Adrenal gland (tissue), 12 donors: ENCODE measurements around the gene ASAH2B. TPM values are rescaled to one million over a fixed set of nuclear protein-coding genes. Genes with fewer than 3 reads are reported as not detected.

Experiments used
- DNase-seq, 7 donors: peaks; one replicate each; pipeline ENCODE4 v3.0.0-alpha.2; 2019 to 2020
- H3K27ac ChIP-seq, 5 donors: fragments of 200-600 bp; sonication (generic) in 4 of 5; 1 replicate in 3 of 5; 2 replicates in 2 of 5; pipeline versions ENCODE4 v1.5.1 to v1.8.0; 2016 to 2020; ENCODE audit warnings: mild to moderate bottlenecking in 1 of 5
- H3K27me3 ChIP-seq: fragments of 200-600 bp; 2 replicates; pipeline ENCODE4 v1.8.0; 2021
- H3K36me3 ChIP-seq, 2 donors: fragments of 200-600 bp; replicated peaks in 1 of 2; 1 replicate in 1 of 2; 2 replicates in 1 of 2; pipeline versions ENCODE4 v1.5.1 to v1.8.0; 2018 to 2022
- H3K4me1 ChIP-seq, 2 donors: fragments of 200-600 bp; replicated peaks in 1 of 2; 1 replicate in 1 of 2; 2 replicates in 1 of 2; pipeline versions ENCODE4 v1.5.1 to v1.8.0; 2018 to 2021
- H3K4me3 ChIP-seq, 4 donors: fragments of 200-600 bp; sonication (generic) in 3 of 4; one replicate each; pipeline ENCODE4 v1.5.1; 2016 to 2018
- H3K9me3 ChIP-seq, 3 donors: fragments of 200-600 bp; sonication (generic) in 1 of 3; replicated peaks in 1 of 3; 1 replicate in 2 of 3; 2 replicates in 1 of 3; pipeline versions ENCODE4 v1.5.1 to v1.8.0; 2016 to 2021
- CTCF ChIP-seq, 6 experiments: fragments of 450-650 bp in 4 of 6; fragments of 200-600 bp in 2 of 6; sonication (generic) in 1 of 6; IDR thresholded peaks; 1 replicate in 5 of 6; 2 replicates in 1 of 6; pipeline versions ENCODE4 v1.5.1 to v1.8.0; 2016 to 2021; ENCODE audit warnings: antibody characterized with exemption in 6 of 6, mild to moderate bottlenecking in 2 of 6, moderate library complexity in 1 of 6
- POLR2A ChIP-seq, 2 donors: fragments of 450-650 bp; IDR thresholded peaks; one replicate each; pipeline ENCODE4 v1.6.1; 2017; ENCODE audit warnings: antibody characterized with exemption in 2 of 2, mild to moderate bottlenecking in 2 of 2, moderate library complexity in 1 of 2
- WGBS, 4 donors: extraction: QIAGEN DNeasy Blood & Tissue Kit in 2 of 4; methylation state at CpG; one replicate each; pipeline versions ENCODE4 v1.1.5 to v1.1.7; 2013 to 2017; 5-methylcytosine and 5-hydroxymethylcytosine counted together
- intact Hi-C, 2 donors: fragments of 100-400 bp; cut with DNase I; formaldehyde crosslinking; loops; one replicate each; pipeline versions ENCODE4 v1.14.1 to v1.15.0; 2022 to 2023
- polyA plus RNA-seq, 3 donors: library from polyadenylated mRNA; stranded (reverse); fragments of 200-250 nt in 2 of 3; fragments of 350-450 nt in 1 of 3; fragmentation: Illumina TruSeq in 1 of 3; extraction: RNeasy Lipid Tissue Mini Kit (QIAGEN cat#74804) in 1 of 3; gene quantifications; one replicate each; pipeline ENCODE4 v1.2.3, GENCODE V29; 2013 to 2014
- total RNA-seq, 9 donors: library from RNA; depleted of rRNA in 4 of 9; stranded (reverse); fragments of >200 nt in 4 of 9; fragments of 120-200 nt in 1 of 9; fragmentation: NEBNext Ultra II Directional in 1 of 9; extraction: Animal tissue kit (Norgen Biotek cat#: 25700) in 1 of 9; gene quantifications; one replicate each; pipeline versions ENCODE4 v1.1.0 to v1.2.4, GENCODE V29; 2013 to 2023
- donor health status: healthy with polysubstance abuse.
- donor health status: Bipolar disorder and iron deficiency.
- donor health status: DM: yes; HTN: yes; CAD: no.
- donor health status: DM: no; HTN: no; CAD: no.
- donor health status: DM: no; HTN: no; CAD: no.
- donor health status: DM: yes; HTN: yes; CAD: no.

The ASAH2B gene
- total and polyA plus RNA-seq, 12 donors: 1.9 to 13.3 (median 5.0) TPM

DNA sequence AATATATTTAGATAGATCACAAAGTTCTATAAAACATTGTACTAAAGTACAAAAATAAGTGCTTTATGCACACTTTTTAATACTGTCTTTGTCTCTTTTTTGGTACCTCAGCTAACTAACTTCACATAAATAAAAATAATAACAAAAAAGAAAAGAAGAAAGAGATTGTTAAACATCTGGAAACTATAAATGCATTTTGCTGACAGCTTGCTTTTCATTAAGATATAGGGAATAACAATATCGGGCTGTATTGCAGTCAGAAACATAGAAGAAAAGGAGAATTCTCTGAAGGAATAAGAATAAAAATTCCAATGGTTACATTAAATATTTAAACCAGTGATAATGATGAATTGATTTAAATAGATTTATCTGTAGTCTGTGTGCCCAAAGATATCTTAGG lies 59.9 kb downstream of the ASAH2B start:
- no peaks in the 10 kb centered on the region for H3K4me1 ChIP-seq
- H3K9me3 ChIP-seq: no peaks in the 10 kb centered on the region
- H3K4me3 ChIP-seq: no peak overlapping the region
- no peak overlapping the region for H3K27ac ChIP-seq
- no peak for DNase-seq
- H3K36me3 ChIP-seq: no peaks in the 10 kb centered on the region
- TF ChIP-seq POLR2A (IDR thresholded peaks at IDR 0.05) (no peak), CTCF (IDR thresholded peaks at IDR 0.05) (no peak)
- intact Hi-C loops: no loop called here
- whole genome bisulfite sequencing, 4 donors: 79 to 88% (median 82%) methylated on average over 1 of the region's 1 CpG
- no peaks in the 10 kb centered on the region for H3K27me3 ChIP-seq

DNA sequence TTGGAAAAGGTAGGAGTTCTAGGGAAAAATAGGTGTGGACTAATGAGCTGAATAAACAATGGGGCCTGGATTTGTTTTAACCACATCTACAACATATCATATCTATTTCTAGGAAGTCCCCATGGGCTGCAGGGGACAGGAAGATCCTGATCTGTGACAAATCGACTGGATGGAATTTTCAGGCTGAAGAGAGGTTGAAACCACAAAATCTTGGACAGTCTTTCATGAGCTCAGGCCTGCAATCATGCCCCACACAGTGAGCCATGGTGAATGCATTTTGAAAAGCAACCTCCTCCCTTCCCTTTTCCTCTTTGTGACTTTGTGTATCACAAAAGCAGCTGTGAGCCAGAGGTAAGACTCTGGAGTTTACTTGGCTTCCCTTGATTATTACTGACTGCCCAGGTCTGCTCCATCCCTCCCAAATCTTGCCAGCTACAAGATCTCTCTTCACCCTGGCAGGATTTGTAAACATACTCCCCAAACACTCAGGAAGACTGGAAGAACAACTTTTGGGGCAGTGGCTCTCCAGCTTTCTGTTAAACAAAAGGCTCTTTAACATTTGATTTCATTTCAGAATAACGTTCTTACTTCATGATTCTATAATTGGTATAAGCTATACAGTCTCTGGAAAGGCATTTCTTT lies 66.4 kb downstream of the ASAH2B start:
- DNase-seq: no peak
- H3K4me1 ChIP-seq: no peaks in the 10 kb centered on the region
- TF ChIP-seq POLR2A (IDR thresholded peaks at IDR 0.05) (no peak), CTCF (IDR thresholded peaks at IDR 0.05) (no peak)
- H3K4me3 ChIP-seq: no peak overlapping the region
- WGBS, 4 donors: 47 to 67% (median 52%) methylated on average over 2 of the region's 2 CpGs
- H3K27me3 ChIP-seq: peaks cover 2% of the 10 kb centered on the region
- H3K36me3 ChIP-seq: no peaks in the 10 kb centered on the region
- intact Hi-C loops: no loop called here
- H3K27ac ChIP-seq: no peak overlapping the region
- H3K9me3 ChIP-seq: no peaks in the 10 kb centered on the region

GRCh38 chr10:50807851-50808776 lies 68.4 kb downstream of the ASAH2B start:
- no peak overlapping the region for H3K27ac ChIP-seq
- 13 to 38% (median 17%) methylated on average over 1 of the region's 1 CpG for WGBS, 4 donors
- TF ChIP-seq POLR2A (IDR thresholded peaks at IDR 0.05) (no peak), CTCF (IDR thresholded peaks at IDR 0.05) (no peak)
- no peaks in the 10 kb centered on the region for H3K4me1 ChIP-seq
- no peak for DNase-seq
- H3K9me3 ChIP-seq: no peaks in the 10 kb centered on the region
- no peak overlapping the region for H3K4me3 ChIP-seq
- H3K27me3 ChIP-seq: peaks cover 2% of the 10 kb centered on the region
- no peaks in the 10 kb centered on the region for H3K36me3 ChIP-seq
- intact Hi-C loops: no loop called here

Other genes with a start within 250 kb of the ASAH2B start
- 100 to 1,000 TPM in 2 of 9 donors, 10 to 100 TPM in 7; 49.0 to 152 (median 63.7) TPM for gene SGMS1, start 116.0 kb upstream of the ASAH2B start, total RNA-seq
- 10 to 100 TPM in 1 of 3 donors, 1 to 10 TPM in 2; 9.1 to 67.4 (median 9.6) TPM for gene SGMS1, start 116.0 kb upstream of the ASAH2B start, polyA plus RNA-seq
- gene A1CF, start 145.7 kb downstream of the ASAH2B start, total RNA-seq: under 1 TPM in 2 of 9 donors, not detected in 7; 0.04 to 0.07 TPM
- under 1 TPM in 1 of 3 donors, not detected in 2; 0.04 TPM for gene A1CF, start 145.7 kb downstream of the ASAH2B start, polyA plus RNA-seq